HCT116 (cell line): ENCODE data around the gene TKFC. TPM values are rescaled to one million over a fixed set of nuclear protein-coding genes. Genes with fewer than 3 reads are reported as not detected.
A peak's percentile ranks its signal among the peaks of the same experiment; 100 is the strongest.

Source experiments
- ATAC-seq: fragments of 200-7000 bp; cut with Tn5 transposase; 2 replicates; pipeline ENCODE4 v1.9.1; 2020; ENCODE audit warnings: mild to moderate bottlenecking, moderate library complexity
- BruUV-seq: library from RNA; stranded (reverse); fragments of 400-500 nt; replicated peaks from 2 replicates; lab custom pipeline; 2021; lab: Mats Ljungman, UMichigan
- CTCF ChIA-PET: fragments of 300-600 bp; sonication (Branson Sonifier 250); formaldehyde crosslinking; loops from one replicate; lab custom pipeline; 2021; ENCODE audit warnings: antibody characterized with exemption; lab: Charles Lee
- POLR2A ChIA-PET: fragments of 300-600, 350-600 bp; sonication (Branson Sonifier 250); formaldehyde crosslinking; loops from one replicate; lab custom pipeline; 2021; ENCODE audit warnings: antibody characterized with exemption; lab: Charles Lee
- RAD21 ChIA-PET, 2 experiments: fragments of 300-600 bp; sonication (Branson Sonifier 250); formaldehyde crosslinking; loops; one replicate each; lab custom pipeline; 2023; ENCODE audit warnings: low total read pairs in 2 of 2; ENCODE audit not compliant: uncharacterized antibody in 2 of 2, unreplicated experiment in 2 of 2, low non-redundant PET in 1 of 2; lab: Charles Lee
- DNase-seq: peaks from one replicate; pipeline ENCODE4 v3.0.0-alpha.2; 2010; ENCODE audit warnings: low read depth, low spot score
- H2AFZ ChIP-seq: fragments of 200-600 bp; shearing (Covaris generic), sonication (generic); 2 replicates; pipeline ENCODE4 v1.6.1; 2017; ENCODE audit warnings: low read depth, mixed run types, mixed read lengths, antibody characterized with exemption, low read length; ENCODE audit not compliant: poor library complexity, severe bottlenecking
- H3K27ac ChIP-seq: 2 replicates; pipeline ENCODE4 v1.5.1; 2012; ENCODE audit warnings: low read depth, low read length
- H3K27me3 ChIP-seq: fragments of 200-600 bp; sonication (generic); 2 replicates; pipeline ENCODE4 v1.6.1; 2016; ENCODE audit warnings: mixed run types, low read length, mixed read lengths; ENCODE audit not compliant: insufficient read depth
- H3K36me3 ChIP-seq, 2 experiments: fragments of 200-500 bp in 1 of 2; fragments of 200-600 bp in 1 of 2; sonication (Bioruptor generic) in 1 of 2; sonication (generic) in 1 of 2; 2 replicates each; pipeline versions ENCODE4 v1.5.1 to v1.6.1; 2014 to 2016; ENCODE audit warnings: low read length in 2 of 2, inconsistent platforms in 1 of 2, mixed read lengths in 1 of 2, mixed run types in 1 of 2; ENCODE audit not compliant: insufficient read depth in 2 of 2, control insufficient read depth in 1 of 2
- H3K4me1 ChIP-seq, 2 experiments: fragments of 200-600 bp in 1 of 2; sonication (generic) in 1 of 2; 2 replicates each; pipeline versions ENCODE4 v1.5.1 to v1.6.1; 2012 to 2017; ENCODE audit warnings: low read length in 2 of 2, inconsistent platforms in 1 of 2, mild to moderate bottlenecking in 1 of 2, mixed read lengths in 1 of 2, mixed run types in 1 of 2, moderate library complexity in 1 of 2; ENCODE audit not compliant: insufficient read depth in 2 of 2, control insufficient read depth in 1 of 2
- H3K4me2 ChIP-seq: fragments of 200-600 bp; sonication (generic); 2 replicates; pipeline ENCODE4 v1.6.1; 2017; ENCODE audit warnings: mixed run types, low read length, mixed read lengths
- H3K4me3 ChIP-seq, 2 experiments: fragments of 200-600 bp in 1 of 2; sonication (generic) in 1 of 2; replicated peaks in 1 of 2; 2 replicates each; pipeline ENCODE4 v1.5.1; 2011 to 2016; ENCODE audit warnings: low read length in 2 of 2, control low read depth in 1 of 2, low read depth in 1 of 2, mild to moderate bottlenecking in 1 of 2, mixed read lengths in 1 of 2, mixed run types in 1 of 2
- H3K79me2 ChIP-seq: fragments of 200-600 bp; sonication (generic); 2 replicates; pipeline ENCODE4 v1.6.1; 2017; ENCODE audit warnings: mild to moderate bottlenecking, mixed run types, low read length, moderate library complexity, mixed read lengths; ENCODE audit not compliant: insufficient read depth
- H3K9ac ChIP-seq: fragments of 200-600 bp; sonication (generic); 2 replicates; pipeline ENCODE4 v1.6.1; 2016; ENCODE audit warnings: low read length, mixed read lengths
- H3K9me2 ChIP-seq: fragments of 200-600 bp; sonication (generic), shearing (Covaris generic); 2 replicates; pipeline ENCODE4 v1.6.1; 2017; ENCODE audit warnings: mixed run types, mild to moderate bottlenecking, moderate library complexity; ENCODE audit not compliant: insufficient read depth
- H3K9me3 ChIP-seq, 2 experiments: fragments of 200-500 bp in 1 of 2; fragments of 200-600 bp in 1 of 2; sonication (Bioruptor generic) in 1 of 2; sonication (generic) in 1 of 2; 2 replicates each; pipeline ENCODE4 v1.6.1; 2014 to 2017; ENCODE audit warnings: low read length in 2 of 2, mixed read lengths in 2 of 2, inconsistent platforms in 1 of 2, low read depth in 1 of 2, mild to moderate bottlenecking in 1 of 2, mixed run types in 1 of 2, moderate library complexity in 1 of 2; ENCODE audit not compliant: control insufficient read depth in 1 of 2, insufficient read depth in 1 of 2
- H4K20me1 ChIP-seq: fragments of 200-600 bp; sonication (generic), shearing (Covaris generic); 2 replicates; pipeline ENCODE4 v1.6.1; 2017; ENCODE audit warnings: mixed run types, mild to moderate bottlenecking, moderate library complexity; ENCODE audit not compliant: insufficient read depth
- CBX3 ChIP-seq: IDR thresholded peaks from 2 replicates; pipeline ENCODE4 v1.6.1; 2012; ENCODE audit warnings: low read depth
- EGR1 ChIP-seq: IDR thresholded peaks from 2 replicates; pipeline ENCODE4 v1.6.1; 2012; ENCODE audit warnings: low read depth
- ELF1 ChIP-seq: IDR thresholded peaks from 2 replicates; pipeline ENCODE4 v1.6.1; 2012; ENCODE audit warnings: low read depth, borderline replicate concordance
- MAX ChIP-seq: IDR thresholded peaks from 2 replicates; pipeline ENCODE4 v1.6.1; 2012
- POLR2A ChIP-seq: IDR thresholded peaks from 2 replicates; pipeline ENCODE4 v1.7.0; 2011; ENCODE audit warnings: borderline replicate concordance; ENCODE audit not compliant: insufficient read depth, insufficient read length; ENCODE audit errors: extremely low read depth
- POLR2AphosphoS5 ChIP-seq: IDR thresholded peaks from 2 replicates; pipeline ENCODE4 v1.6.1; 2011; ENCODE audit warnings: mild to moderate bottlenecking, low read depth, low read length, moderate library complexity
- SIN3A ChIP-seq: IDR thresholded peaks from 2 replicates; pipeline ENCODE4 v1.6.1; 2012; ENCODE audit warnings: low read depth
- SP1 ChIP-seq: IDR thresholded peaks from 2 replicates; pipeline ENCODE4 v1.6.1; 2012; ENCODE audit warnings: low read depth
- SRF ChIP-seq: IDR thresholded peaks from 2 replicates; pipeline ENCODE4 v1.6.1; 2012; ENCODE audit warnings: low read depth
- YY1 ChIP-seq: IDR thresholded peaks from 2 replicates; pipeline ENCODE4 v1.6.1; 2011; ENCODE audit warnings: low read length, low read depth, moderate library complexity, mild to moderate bottlenecking; ENCODE audit not compliant: insufficient replicate concordance; ENCODE audit errors: extremely low read depth
- ZBTB33 ChIP-seq: IDR thresholded peaks from 2 replicates; pipeline ENCODE4 v1.6.1; 2011; ENCODE audit warnings: mild to moderate bottlenecking, low read length, moderate library complexity; ENCODE audit not compliant: insufficient replicate concordance; ENCODE audit errors: extremely low read depth
- ZFX ChIP-seq: fragments of 450-650 bp; IDR thresholded peaks from 2 replicates; pipeline ENCODE4 v1.6.1; 2017
- ZNF274 ChIP-seq: fragments of 200-500 bp; sonication (Bioruptor generic); IDR thresholded peaks from 2 replicates; pipeline ENCODE4 v1.6.1; 2014; ENCODE audit warnings: mild to moderate bottlenecking, low read depth, low read length, inconsistent platforms
- intact Hi-C: fragments of 100-400 bp; cut with micrococcal nuclease; formaldehyde crosslinking; loops from 2 replicates; pipeline ENCODE4 v1.10.0; 2022
- total RNA-seq: library from RNA; stranded (reverse); gene quantifications from one replicate; pipeline ENCODE4 v1.2.1, GENCODE V29; 2021; ENCODE audit not compliant: unreplicated experiment
- TF ChIP-seq, protein P1 (sequence below), 3 experiments: fragments of 200-600 bp in 1 of 3; sonication (generic) in 1 of 3; IDR thresholded peaks in 2 of 3; conservative IDR thresholded peaks in 1 of 3; 2 replicates each; pipeline ENCODE4 v1.5.1; 2012 to 2017; ENCODE audit warnings: low read depth in 2 of 3, low read length in 2 of 3, antibody characterized with exemption in 1 of 3, borderline replicate concordance in 1 of 3, control low read depth in 1 of 3, mild to moderate bottlenecking in 1 of 3, mixed read lengths in 1 of 3, mixed run types in 1 of 3, moderate library complexity in 1 of 3; ENCODE audit not compliant: insufficient read depth in 1 of 3

The TKFC gene
- total RNA-seq, 1 experiment from 2014 or later, result 156 TPM

DNA sequence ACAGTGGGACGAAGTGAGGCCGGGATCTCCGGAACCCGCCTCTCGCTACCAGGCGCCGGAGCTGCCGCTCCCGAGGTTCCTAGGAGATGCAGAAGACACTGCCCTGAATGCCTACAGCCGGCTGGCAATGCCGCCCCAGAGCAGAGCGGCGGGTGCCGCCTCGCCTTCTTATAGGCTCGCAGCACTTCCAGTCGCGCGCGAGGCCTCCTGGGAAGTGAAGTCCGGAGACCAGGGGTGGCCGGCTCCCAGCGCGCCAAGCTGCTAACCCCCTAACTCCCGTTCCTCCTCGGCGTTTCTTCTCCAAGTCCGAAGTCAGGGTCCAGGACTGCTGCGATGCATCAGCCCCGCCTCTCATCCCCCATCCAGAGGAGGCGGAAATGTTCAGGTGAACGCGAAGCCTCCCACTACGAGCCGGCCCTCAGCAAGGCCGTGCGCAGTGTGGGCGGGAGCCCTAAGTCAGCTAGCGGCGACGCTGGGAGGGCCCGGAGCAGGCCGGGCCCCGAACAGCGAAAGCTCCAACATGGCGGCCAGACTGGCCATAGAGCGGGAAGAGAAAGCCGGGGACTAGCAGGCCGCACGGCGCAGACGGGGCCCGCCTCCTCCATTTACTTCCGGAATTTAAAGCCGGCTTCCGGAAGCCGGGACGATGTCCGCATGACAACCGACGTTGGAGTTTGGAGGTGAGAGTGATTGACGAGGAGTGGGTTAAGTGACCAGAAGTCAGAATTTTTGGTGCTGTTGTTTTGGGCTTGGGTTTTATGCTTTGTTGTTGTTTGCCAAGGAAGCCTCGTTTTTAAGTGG lies 28.9 kb downstream of the TKFC start, which contains the start of the genes CYB561A3 and TMEM138:
TSS of gene CYB561A3 (minus strand) at position 142 of the 801 bp plus-strand sequence. CDS start 5,169 bp downstream, outside the sequence.
TSS of gene TMEM138 (plus strand) at position 634 of the 801 bp plus-strand sequence. CDS start 2,017 bp downstream, outside the sequence.
- RAD21 ChIA-PET, result no interaction called here
- DNase-seq, result peak; percentile 88
- no TSS peak for BruUV-seq

More for the DNA sequence above, 28.9 kb downstream of the TKFC start, which contains the start of the genes CYB561A3 and TMEM138:
- ChIA-PET POLR2A (interaction anchor here (0.7 to 5.0 kb wide), 18 partner anchors 9 to 448 kb away, joined by 3 to 45 read pairs (median 4); partner anchors contain the start of genes CPSF7, DDB1, SDHAF2 and TKFC), CTCF (interaction anchor here (1.1 to 2.9 kb wide), 4 partner anchors 23 to 84 kb away, joined by 4 to 25 read pairs (median 10); no protein-coding TSS in a partner anchor)
- H3K27me3 ChIP-seq, result no peaks in the 10 kb centered on the region
- H3K79me2 ChIP-seq, result peaks cover 35% of the 10 kb centered on the region
- no peaks in the 10 kb centered on the region for H3K9me3 ChIP-seq
- H3K9ac ChIP-seq, result peak within 1 kb of the TSS; percentile 85
- peak; percentile 97 for TF ChIP-seq YY1
- peak; percentile 93 for TF ChIP-seq MAX
- peak; percentile 49; the same call in 1 of the 2 replicates for TF ChIP-seq ELF1
- TF ChIP-seq SIN3A, result peak; percentile 95
- TF ChIP-seq ZFX, result peak; percentile 96
- peak; percentile 86 for TF ChIP-seq EGR1
- no peak for TF ChIP-seq ZBTB33
- TF ChIP-seq POLR2A, result peak; percentile 92
- no peak for TF ChIP-seq ZNF274
- peak; percentile 98 for TF ChIP-seq POLR2AphosphoS5
- TF ChIP-seq, protein P1, sequence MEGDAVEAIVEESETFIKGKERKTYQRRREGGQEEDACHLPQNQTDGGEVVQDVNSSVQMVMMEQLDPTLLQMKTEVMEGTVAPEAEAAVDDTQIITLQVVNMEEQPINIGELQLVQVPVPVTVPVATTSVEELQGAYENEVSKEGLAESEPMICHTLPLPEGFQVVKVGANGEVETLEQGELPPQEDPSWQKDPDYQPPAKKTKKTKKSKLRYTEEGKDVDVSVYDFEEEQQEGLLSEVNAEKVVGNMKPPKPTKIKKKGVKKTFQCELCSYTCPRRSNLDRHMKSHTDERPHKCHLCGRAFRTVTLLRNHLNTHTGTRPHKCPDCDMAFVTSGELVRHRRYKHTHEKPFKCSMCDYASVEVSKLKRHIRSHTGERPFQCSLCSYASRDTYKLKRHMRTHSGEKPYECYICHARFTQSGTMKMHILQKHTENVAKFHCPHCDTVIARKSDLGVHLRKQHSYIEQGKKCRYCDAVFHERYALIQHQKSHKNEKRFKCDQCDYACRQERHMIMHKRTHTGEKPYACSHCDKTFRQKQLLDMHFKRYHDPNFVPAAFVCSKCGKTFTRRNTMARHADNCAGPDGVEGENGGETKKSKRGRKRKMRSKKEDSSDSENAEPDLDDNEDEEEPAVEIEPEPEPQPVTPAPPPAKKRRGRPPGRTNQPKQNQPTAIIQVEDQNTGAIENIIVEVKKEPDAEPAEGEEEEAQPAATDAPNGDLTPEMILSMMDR (IDR thresholded peaks at IDR 0.05 in 2 of 3, conservative IDR thresholded peaks at IDR 0.05 in 1 of 3; ENCODE audit: borderline replicate concordance in 1 of 3, insufficient read depth in 1 of 3, low read depth in 2 of 3, low read length in 2 of 3), result no peak
- TF ChIP-seq SP1, result peak; percentile 51; the same call in 1 of the 2 replicates
- peak; percentile 76; the same call in 1 of the 2 replicates for TF ChIP-seq CBX3
- peak; percentile 56; the same call in 1 of the 2 replicates for TF ChIP-seq SRF
- peak within 1 kb of the TSS; percentile 89 to 93 for H3K4me3 ChIP-seq
- peaks cover 12 to 28% of the 10 kb centered on the region in 2 experiments for H3K36me3 ChIP-seq
- H3K4me2 ChIP-seq, result peak within 1 kb of the TSS; percentile 94
- no peaks in the 10 kb centered on the region for H3K9me2 ChIP-seq
- intact Hi-C loops, result no loop called here
- H4K20me1 ChIP-seq, result no peaks in the 10 kb centered on the region
- H2AFZ ChIP-seq, result peak within 1 kb of the TSS; percentile 80
- H3K27ac ChIP-seq, result peak within 1 kb of the TSS; percentile 97
- peak; percentile 92 for ATAC-seq
- H3K4me1 ChIP-seq, result peaks cover 0 to 22% of the 10 kb centered on the region in 2 experiments; a peak in 2 of 4 replicates
